ENCODE data around the gene RANBP10.

Gene RANBP10

DNA sequence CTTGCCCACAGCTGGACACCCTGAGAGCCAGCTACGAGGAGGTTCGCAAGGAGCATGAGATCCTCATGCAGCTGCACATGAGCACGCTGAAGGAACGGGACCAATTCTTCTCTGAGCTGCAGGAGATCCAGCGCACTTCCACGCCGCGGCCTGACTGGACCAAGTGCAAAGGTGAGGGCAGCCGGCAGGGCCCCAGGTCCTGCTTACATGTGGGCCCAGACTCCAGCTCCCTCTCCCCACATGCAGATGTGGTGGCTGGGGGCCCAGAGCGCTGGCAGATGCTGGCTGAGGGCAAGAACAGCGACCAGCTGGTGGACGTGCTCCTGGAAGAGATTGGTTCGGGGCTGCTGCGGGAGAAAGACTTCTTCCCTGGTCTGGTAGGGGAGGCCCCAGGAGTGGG is 19.5 kb upstream of the RANBP10 start:
- no peak for DNase-seq

DNA sequence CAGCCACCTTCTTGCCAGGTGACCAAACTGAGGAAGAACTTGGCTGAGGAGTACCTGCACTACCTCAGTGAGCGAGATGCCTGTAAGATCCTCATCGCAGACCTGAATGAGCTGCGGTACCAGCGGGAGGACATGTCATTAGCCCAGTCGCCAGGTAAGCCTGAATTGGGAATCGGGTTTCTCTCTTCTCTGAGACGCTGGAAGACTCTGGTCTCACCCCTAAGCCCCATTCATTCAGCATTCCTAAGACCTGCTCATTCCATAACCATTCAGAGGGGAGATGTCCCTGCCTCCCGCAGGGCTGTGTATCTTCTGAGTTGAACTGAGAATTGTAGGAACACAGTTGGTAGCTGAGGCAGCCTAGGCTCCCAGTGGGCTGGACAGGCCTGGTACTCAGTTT is 18.8 kb upstream of the RANBP10 start:
- DNase-seq, result no peak

DNA sequence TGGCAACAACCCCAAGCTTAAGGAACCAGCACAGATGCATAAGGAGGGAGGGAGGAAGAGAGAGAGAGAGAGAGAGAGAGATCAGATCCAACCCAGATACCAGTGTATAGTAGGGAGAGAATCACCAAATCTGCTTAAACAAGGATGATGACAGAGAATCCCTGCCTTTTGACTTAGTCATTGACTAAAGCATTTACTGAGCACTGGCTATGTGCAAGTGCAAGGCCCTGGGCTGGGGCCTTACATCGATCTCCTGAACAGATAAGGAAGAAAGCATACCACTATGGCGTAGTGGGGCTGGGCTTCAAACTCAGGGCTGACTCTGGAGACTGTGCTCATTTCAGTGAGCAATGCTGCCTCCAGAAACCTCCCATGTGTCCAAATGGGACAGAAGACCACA is 16.2 kb upstream of the RANBP10 start:
- no peak for DNase-seq

DNA sequence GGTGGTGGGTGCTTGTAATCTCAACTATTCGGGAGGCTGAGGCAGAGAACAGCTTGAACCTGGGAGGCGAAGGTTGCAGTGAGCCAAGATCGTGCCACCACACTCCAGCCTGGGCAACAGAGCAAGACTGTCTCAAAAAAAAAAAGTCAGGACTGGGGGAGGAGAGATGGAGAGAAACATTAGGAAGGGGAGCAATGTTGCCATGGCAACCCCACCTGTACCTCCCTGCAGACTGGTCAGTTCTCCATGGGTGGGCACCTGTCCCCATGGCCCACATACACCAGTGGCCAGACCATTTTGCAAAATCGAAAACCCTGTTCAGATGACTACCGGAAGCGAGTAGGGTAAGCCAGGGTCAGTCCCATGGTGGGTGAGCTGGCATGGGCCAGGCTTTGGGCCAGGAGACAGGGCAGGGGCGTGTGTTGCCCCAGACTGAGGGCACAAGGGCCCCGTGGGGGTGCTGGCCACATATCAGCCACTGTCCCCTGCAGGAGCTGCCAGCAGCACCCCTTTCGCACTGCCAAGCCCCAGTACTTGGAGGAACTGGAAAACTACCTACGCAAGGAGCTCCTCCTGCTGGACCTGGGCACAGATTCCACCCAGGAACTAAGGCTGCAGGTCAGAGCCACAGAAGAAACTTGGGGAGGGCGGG is 14.4 kb upstream of the RANBP10 start:
- no peak for DNase-seq

DNA sequence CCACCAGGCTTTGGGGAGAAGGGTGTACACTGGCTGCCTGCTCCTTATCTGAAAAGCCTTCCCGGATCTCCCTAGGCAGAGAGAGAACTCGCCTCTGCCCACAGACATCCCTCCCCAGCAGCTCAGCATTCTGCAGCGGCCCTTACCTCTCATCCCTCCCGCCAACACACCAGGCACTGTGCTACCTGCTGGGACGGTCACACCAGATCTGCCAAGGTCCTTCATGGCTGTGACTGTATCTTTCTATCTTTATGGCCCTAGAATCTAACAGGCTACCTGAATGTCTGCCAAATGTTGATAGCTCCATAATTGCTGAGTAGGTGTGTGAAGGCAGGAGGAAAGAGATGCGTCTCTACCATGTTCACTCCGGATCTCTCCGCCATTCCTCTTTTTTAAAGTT is 8.2 kb upstream of the RANBP10 start:
- no peak for DNase-seq

DNA sequence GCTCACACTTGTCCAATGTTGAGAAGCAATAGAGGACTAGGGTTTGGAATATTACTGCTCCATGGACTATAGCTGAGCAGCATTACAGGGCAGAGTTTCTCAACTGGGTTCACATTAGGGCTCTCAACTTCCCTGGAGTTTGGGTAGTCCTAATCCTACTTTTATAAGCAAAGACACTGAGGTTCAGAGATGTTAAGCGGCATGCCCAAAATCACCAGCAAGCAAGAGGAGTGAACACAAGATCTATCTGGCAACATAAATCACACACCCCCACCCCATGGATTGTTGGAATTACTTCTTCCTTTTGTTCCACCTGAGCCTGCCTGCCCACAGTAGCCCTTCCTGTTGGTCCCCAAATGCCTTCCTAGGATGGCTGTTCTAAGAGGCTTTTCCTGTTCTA is 5.5 kb upstream of the RANBP10 start:
- no peak for DNase-seq

DNA sequence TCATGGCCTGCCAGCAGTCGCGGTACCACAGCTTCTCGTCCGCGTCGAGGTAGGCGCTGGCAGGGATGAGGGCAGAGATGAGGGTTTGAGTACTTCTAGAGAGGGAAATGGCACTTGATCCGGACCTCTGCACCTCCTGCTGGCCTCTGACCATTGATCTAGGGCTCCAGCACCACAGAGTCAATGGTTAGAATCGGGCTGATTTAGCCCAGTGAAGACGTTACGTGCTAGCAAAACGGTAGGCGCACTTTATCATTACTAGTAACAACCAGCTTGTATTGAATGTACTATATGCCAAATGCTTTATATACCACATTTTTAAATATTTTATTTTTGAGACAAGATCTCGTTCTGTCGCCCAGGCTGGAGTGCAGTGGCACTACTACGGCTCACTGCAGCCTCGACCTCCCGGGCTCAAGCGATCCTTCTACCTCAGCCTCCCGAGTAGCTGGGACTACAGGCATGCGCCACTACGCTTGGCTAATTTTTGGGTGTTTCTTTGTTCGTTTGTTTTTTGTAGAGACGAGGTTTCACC is 855 bp upstream of the RANBP10 start:
- DNase-seq, result no peak

DNA sequence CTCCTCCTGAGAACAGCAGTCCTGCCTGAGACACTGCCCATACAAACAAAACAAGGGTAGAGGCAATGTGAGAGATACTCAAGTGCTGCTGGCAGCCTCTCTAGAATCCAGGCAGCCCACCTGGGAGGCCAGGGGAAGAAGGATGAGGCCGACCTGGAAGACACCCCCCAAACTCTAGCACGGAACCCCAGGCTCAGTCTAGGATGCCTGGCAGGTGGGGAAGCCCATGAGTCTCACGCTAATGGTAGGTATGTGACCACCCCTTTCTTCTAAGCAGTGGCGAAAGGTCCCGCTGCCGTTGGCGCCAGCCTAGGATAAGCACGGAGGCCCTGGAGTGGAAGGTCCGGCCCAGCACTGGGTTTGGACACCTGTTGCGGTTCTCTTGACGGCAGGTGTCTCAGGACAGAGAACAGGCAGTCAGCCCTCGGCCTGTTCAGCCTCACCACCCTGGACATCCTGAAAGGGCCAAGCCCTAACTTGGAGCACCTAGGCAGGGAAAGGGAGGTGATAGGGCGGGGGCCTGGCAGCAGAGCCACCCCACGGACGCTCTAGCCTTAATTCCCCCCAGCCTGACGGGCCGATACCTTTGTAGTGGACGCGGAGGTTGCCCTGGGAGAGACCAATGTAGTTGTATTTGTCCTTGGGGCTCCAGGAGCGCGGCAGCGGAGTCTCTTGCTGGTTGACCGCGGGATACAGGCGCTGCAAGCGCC is 487 bp downstream of the RANBP10 start:
- no peak for DNase-seq

DNA sequence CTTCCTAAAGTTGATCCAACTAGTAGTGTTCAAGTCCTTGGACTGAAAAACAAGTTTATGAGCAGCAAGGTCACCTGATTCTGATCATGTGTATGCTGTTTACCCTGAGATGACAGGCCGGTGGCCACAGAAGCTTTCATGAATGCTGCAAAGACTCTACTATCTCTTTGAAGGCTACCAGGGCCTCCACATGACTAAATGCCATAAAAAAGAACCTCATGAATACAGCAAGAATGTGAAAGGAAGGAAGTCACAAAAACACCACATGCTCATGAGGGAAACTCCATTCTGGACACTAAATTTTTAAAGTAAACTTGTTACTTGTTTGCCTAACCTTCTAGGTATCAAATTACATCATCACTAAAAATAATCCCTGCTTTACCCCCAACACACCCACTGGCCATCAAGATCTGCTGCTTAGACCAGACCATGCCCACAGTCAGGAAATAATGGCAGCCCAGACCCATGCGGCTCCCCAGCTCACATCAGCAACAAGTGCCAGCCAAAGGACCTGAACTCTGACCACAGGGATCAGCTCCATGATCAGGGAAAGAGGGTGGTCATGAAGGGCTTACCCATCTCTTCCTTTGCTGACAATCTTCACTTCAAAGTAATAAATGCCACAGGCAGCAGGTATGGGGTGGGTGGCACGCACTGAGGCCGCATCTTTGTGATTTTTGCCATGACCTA is 1.4 kb downstream of the RANBP10 start:
- no peak for DNase-seq

DNA sequence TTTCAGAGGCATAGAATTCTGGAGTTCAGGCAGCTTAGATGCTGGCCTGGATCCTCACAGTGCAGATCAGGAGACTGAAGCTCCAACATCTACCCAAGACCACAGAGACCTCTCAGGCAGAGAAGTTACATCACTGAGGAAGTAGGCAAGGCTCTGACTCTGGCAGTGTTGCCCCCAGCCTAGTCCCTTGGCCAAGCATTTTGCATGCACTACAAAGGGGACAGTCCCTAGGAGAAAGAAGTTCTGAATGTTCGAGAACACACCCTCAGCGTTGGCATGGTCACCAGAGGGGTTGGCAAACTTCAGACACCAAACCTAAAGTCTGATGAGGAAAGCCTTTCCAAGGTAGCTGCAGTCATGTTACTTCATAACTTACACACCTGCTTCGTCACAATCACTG is 2.5 kb downstream of the RANBP10 start:
- no peak for DNase-seq

DNA sequence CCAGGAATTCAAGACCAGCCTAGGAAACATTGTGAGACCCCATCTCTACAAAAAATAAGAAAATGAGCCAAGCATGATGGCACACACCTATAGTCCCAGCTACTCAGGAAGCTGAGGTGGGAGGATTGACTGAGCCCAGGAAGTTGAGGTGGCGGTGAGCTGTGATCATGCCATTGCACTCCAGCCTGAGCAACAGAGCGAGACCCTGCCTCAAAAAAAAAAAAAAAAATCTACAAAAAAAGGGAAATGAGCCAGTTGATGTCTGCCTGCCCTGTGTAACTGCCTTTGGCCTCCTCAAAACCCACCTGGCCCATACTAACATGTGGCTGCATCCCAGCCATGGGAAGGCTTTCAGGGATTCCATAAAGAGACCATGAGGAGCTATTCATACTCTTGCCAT is 4.5 kb downstream of the RANBP10 start:
- no peak for DNase-seq

DNA sequence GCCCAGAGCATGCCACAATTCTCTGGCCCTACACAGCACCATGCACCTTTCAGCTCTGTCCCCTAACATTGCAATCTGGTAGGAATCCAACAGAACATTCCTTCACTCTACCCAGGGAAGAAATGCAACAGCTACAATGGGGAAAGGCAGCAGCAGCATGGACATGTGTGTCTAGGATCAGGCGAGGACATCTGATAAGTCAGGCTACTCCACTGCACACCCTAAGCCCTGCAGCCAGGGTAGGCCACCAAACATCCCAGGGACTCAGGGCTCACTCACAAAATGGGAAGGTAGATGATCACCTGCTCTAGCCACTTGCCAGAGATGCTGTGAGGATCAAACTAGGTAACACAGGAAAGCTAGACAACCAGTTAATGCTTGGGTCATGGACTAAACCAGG is 5.1 kb downstream of the RANBP10 start:
- no peak for DNase-seq

DNA sequence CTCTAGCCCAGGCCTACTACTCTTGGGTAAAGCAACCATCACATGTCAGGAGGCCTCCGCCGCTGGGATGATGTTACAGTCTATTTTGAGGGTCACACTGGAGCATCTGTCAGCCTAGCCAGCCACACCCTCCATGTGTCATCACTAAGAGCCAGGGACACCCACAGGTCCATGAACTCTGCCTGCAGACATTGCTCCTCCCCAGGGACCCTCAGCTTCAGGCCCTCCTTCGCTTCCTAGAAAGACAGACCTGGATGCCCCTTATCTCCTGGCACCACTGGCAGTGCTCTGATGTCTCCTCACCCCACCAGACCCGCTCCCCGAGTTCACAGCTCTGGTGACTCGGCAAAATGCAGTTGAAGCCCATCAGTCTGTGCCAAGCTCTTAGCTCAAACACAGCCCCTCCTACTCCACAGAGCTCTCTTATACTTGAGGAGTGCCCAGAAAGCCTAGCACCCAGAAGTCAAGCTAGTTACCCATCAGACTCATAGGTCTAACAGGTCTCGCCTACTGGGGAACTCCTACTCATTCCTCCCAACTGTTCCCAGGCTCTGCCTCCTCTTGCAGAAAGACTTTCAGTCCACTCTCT is 5.9 kb downstream of the RANBP10 start:
- no peak for DNase-seq

DNA sequence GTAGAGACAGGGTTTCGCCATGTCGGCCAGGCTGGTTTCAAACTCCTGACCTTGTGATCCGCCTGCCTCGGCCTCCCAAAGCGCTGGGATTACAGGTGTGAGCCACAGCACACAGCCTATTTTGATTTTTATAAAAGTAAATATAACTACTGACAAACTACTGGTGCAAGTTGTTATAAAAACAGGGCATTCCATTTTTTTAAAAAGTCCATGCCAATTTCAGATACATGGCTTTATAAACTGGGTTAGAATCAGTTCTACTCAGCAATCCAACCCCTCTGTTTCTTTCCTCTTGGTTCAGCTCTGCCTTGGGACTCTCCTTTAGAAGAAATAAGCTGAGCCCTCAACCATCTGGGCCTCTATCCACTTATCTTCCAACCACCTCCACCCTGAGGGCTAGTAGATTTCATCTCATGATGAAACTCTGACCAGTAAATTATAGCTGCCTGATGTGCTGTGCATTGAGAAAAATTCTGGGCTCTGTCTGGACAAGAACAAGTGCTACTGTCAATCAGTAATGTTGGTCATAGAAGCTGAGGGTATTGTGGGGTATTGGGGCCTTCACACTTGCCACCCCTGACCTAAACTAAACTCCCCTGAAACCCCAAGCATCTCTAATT is 10.2 kb downstream of the RANBP10 start:
- DNase-seq, result no peak

DNA sequence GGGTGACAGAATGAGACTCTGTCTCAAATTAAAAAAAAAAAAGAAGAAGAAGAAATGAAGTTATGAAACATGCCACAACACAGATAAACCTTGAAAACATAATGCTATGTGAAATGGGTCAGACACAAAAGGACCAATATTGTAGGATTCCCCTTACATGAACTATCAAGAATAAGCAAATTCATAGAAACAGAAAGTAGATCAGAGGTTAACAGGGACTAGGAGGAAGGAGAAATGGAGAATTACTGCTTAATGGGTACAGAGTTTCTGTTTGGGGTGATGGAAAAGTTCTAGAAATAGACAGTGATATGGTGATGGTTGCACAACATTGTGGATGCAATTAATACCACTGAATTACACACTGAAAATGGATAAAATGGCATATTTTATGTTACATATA is 16.3 kb downstream of the RANBP10 start:
- DNase-seq, result no peak

DNA sequence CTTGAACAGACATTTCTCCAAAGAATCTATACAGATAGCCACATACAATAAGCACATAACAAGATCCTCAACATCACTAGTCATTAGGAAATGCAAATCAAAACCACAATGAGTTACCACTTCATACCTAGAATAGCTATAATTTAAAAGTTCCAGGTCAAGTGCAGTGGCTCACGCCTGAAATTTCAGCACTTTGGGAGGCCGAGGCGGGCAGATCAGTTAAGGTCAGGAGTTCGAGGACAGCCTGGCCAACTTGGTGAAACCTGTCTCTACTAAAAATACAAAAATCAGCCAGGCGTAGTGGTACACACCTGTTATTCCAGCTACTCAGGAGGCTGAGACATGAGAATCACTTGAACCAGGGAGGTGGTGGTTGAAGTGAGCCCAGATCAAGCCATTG is 19.9 kb downstream of the RANBP10 start:
- DNase-seq, result no peak

DNA sequence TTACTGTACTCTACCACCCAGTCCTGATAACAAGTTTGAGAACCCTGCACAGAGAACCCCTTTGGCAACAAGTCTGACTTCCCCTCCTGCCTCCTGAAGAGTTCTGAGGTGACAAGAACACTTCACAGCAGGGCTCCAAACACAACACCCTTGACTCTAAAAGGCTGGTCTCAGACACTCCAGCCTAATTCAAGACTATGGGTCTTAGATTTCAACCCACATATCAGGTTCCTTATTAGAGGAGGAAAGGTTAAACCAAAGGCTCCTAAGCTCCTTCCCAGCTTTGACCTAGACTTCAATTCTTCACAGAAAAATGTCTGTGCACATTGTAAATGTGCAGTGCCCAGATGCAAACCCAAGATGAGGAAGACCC is 23.0 kb downstream of the RANBP10 start:
- DNase-seq, result no peak

DNA sequence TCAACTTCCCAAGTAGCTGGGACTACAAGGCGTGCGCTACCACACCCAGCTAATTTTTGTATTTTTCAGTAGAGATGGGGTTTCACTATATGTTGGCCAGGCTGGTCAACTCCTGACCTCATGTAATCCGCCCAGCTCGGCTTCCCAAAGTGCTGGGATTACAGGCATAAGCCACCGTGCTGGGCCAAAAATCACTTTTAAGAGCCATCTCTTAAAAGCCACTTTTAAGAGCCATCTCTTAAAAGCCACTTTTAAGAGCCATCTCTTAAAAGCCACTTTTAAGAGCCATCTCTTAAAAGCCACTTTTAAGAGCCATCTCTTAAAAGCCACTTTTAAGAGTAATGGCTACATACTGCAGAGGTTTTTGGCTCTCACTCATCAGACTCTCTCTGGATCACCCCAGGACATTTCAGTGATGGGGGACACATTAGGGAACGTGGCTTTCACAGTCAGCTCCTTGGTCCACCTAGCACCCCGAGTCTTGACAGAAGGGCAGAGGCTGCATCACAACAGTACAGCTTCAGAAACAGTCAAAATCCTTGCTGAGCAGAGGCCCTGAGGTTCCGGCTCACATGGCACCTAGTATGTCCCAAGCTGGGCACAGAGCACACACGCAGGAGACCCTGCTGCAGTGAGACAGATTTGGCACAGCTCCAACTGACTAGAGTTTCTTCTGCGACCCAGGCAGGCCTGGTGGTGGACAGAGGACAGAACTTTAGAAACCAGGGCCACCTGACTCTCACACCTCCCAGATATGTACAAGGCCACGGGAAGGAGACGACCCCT is 23.6 kb downstream of the RANBP10 start:
- no peak for DNase-seq

DNA sequence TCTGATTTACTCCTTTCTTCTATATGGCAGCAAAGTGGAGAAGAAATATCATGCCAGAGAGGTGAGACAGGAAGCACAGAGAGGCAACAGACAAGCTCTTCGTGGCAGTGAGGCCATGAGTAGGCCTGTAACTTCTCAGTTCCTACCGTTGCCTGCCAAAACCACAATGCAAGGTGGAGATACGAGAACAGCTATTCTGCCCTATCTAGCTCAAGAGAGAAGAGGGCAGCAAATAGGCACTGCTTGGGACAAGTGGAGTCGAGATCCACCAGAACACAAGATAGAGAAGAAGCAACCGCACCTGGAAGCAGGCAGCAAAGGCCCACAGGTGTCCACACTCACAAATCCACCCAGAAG is 24.8 kb downstream of the RANBP10 start:
- no peak for DNase-seq

DNA sequence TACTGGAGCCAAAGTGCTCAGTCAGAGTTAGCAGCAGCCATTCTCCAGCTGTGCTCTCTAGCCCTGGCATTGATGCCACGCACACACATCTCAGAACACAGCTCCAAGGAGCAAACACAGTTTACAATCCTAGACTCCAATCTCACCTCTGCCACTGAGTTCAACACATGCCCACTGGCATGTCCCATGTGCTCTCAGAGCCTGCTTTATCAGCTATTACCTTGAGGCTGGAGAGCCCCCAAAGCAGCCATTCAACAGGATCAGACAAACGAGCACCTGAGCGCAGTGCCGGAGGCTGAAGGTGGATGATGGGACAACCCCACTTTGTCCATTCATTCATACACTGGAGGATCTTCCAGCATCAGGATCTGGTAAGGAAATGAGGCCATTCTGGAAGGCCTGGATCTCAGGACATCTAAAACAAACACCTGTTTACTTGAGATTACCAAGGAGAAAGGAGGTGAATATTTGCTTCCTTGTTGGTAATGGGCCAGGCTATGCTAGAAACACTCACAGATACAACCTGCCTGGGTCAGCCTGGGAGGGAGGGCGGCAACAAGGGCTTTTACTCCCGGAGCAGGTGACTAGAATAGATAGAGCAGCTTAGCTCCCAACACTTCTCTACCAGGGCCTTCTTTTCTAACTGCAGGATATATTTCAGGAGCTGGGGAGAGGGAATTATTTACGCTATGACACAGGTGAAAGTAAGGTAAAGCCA is 25.4 kb downstream of the RANBP10 start:
- no peak for DNase-seq

DNA sequence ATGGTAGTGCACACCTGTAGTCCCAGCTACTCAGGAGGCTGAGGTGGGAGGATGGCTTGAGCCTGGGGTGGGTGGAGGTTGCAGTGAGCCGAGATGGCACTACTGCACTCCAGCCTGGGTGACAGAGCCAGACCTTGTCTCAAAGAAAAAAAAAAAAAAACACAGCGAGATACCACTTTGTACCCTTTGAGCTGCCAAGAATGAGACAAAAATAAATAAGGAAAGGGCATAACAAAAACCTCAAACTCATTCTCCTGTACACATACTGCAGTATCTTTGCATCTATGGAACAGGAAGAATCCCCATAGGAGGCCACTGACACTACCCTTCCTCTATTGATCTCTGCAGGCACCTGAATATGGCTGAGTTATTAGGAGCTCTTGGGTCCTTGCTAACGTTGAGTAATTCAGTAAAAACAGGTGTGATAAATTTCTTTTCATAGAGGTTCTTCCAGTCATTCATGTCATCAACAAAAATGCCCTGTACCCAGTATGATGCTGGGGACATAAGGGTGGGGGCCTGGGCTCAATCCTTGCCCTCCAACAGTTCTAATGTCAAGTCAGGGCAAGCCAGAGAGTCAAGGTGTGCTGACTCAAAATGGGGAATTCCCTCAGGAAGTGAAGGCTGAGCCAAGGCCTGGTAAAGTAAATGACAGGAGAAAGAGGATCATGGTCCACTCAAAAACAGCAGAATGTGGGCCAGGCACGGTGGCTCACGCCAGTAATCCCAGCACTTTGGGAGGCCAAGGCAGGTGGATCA is 26.9 kb downstream of the RANBP10 start:
- DNase-seq, result no peak
